Activated naive CD4-positive, alpha-beta T cell treated with anti-CD3 and anti-CD28 coated beads, Interleukin-2, amount 10 ng/mL, durations not matched to agents 7 days and 5 days (primary cell): ENCODE data around the gene ENDOU.

ENCODE experiments used
- CTCF ChIA-PET: fragments of 350-600 bp; sonication (Branson Sonifier 250); formaldehyde crosslinking; loops from one replicate; lab custom pipeline; 2021; ENCODE audit warnings: antibody characterized with exemption; lab: Charles Lee
- DNase-seq: peaks from one replicate; pipeline ENCODE4 v3.0.0-alpha.2; 2020
- H3K27ac Mint-ChIP-seq: one replicate; pipeline ENCODE4 v1.8.0; 2021; ENCODE audit warnings: mild to moderate bottlenecking, moderate library complexity, mixed read lengths
- H3K27me3 Mint-ChIP-seq: one replicate; pipeline ENCODE4 v1.8.0; 2021; ENCODE audit warnings: mild to moderate bottlenecking, mixed read lengths
- H3K36me3 Mint-ChIP-seq: one replicate; pipeline ENCODE4 v1.8.0; 2021; ENCODE audit warnings: mixed read lengths
- H3K4me1 Mint-ChIP-seq: one replicate; pipeline ENCODE4 v1.8.0; 2021; ENCODE audit warnings: mixed read lengths
- H3K4me3 Mint-ChIP-seq: one replicate; pipeline ENCODE4 v1.8.0; 2021; ENCODE audit warnings: mild to moderate bottlenecking, moderate library complexity, mixed read lengths
- H3K9me3 Mint-ChIP-seq: one replicate; pipeline ENCODE4 v1.8.0; 2021; ENCODE audit warnings: mixed read lengths

ENDOU gene

DNA sequence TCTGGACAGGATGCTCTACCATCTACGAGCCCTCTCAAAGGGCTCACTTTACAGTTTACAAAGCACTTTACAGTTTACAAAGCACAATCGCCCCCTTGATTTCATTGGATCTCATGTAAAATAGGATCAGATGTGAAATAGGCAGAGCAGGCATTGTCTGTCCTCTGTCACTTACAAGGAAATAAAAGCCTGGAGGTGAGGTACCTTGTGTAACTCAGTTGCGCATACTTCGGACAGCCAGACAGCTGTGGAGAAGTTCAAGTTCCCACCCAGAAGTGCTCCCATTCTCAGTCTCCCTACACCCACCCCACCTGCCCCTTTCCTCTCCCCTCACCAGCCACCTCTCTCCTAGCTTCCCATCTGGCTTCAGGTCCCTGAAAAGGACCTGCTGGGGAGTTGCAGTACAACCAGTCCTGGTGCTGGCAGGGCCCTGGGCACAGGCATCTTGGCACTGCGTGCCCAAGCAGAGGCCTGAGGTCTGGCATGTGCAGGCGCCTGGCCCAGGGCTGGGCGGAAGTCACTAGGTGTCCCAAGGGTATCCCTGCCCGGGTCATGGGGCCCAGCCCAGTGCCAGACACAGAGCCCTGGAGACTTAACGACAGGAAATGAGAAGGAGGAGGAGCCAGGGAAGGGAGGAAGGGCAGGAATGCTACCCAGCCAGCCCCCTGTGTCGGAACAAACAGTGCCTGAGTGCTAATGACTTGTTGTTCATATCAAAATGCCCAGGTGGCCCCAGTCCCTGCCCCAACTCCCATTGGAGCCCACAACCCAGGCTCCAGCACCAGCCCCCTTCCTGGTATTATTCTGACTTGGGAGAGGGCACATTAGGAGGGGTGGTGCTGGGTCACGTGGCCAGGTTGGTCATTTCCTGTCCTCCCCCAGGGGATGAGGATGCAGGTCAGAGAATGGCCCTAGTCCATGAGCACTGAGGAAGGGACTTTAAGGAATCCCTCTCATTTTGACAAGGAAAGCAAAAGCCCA is 28.0 kb upstream of the ENDOU start:
- H3K27me3 Mint-ChIP-seq: peaks cover 59% of the 10 kb centered on the region

DNA sequence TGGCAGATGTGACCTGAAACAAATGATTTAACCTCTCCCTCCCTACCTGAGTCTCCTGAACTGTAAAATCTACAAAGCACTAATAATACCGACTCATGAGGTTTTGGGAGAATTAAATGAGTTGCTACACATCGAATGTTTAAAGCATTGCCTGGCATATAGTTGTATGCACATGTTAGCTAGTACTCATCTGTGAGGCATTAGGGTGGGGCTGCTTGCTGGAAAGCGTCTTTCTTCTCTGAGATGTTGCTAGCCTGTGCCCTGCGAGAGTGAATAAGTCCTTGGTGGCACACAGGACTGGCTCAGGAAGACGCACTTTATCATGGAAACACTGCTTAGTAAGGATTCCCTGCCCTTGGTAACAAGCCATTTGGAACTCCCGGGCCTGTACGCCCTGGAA is 27.3 kb upstream of the ENDOU start:
- Mint-ChIP-seq H3K36me3 (no peaks in the 10 kb centered on the region), H3K9me3 (no peaks in the 10 kb centered on the region), H3K27me3 (peaks cover 54% of the 10 kb centered on the region), H3K4me1 (peaks cover 14% of the 10 kb centered on the region), H3K27ac (no peak overlapping the region), H3K4me3 (no peak overlapping the region)
- CTCF ChIA-PET: interaction anchor here (0.6 to 11.1 kb wide), 3 partner anchors 8 to 86 kb away, joined by 3 to 207 read pairs (median 4); no protein-coding TSS in a partner anchor
- no peak for DNase-seq

More for the DNA sequence above, 28.0 kb upstream of the ENDOU start:
- Mint-ChIP-seq H3K4me3 (no peak overlapping the region), H3K4me1 (peaks cover 16% of the 10 kb centered on the region), H3K36me3 (no peaks in the 10 kb centered on the region), H3K9me3 (no peaks in the 10 kb centered on the region), H3K27ac (no peak overlapping the region)
- DNase-seq: no peak
- CTCF ChIA-PET: interaction anchor here (0.7 to 11.1 kb wide), 5 partner anchors 9 to 85 kb away, joined by 3 to 207 read pairs (median 22); no protein-coding TSS in a partner anchor

DNA sequence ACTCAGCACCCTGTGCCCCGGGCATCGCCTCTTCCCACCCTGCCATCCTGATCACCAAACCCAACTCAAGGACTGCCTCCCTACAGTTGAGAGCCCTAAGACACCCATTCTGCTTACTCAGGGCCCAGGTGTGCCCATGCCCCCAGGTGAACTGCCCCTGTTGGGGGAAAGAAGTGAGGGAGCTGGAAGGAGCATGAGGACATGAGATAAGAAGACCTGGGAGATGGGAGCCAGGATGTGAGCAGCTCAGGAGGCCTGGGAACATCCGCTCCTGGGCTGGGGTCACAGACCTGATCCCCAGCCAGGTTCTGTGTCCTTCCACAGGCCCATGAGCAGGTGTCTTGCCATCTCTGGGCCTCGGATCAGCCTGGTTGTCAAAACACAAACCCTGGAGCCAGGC is 26.8 kb upstream of the ENDOU start:
- Mint-ChIP-seq H3K27ac (no peak overlapping the region), H3K36me3 (no peaks in the 10 kb centered on the region), H3K9me3 (no peaks in the 10 kb centered on the region), H3K4me3 (no peak overlapping the region), H3K27me3 (peaks cover 50% of the 10 kb centered on the region), H3K4me1 (peaks cover 14% of the 10 kb centered on the region)
- CTCF ChIA-PET: interaction anchor here (0.6 to 11.1 kb wide), 2 partner anchors 7 to 14 kb away, joined by 3 to 207 read pairs; no protein-coding TSS in a partner anchor
- no peak for DNase-seq

DNA sequence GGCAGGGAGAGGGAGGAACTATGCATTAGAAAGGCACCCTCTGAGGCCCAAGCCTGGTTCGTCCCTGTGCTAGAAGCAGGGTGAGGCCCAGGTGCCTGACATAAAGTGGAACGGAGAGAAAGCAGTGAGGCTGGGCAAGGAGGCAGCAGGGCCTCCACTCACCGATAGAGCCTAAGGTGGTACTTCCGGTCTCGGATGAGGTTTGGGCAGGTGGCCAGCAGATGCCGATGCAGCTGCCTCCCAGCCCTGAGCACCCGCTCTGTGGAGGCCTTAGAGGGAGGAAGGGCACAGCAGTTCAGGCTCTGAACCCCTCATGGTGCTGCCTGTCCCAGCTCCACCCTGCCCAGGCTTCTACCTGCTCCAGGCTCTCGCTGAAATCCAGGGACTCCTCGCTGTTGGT is 26.3 kb upstream of the ENDOU start:
- no peak overlapping the region for H3K27ac Mint-ChIP-seq
- peaks cover 14% of the 10 kb centered on the region for H3K4me1 Mint-ChIP-seq
- no peaks in the 10 kb centered on the region for H3K36me3 Mint-ChIP-seq
- no peaks in the 10 kb centered on the region for H3K9me3 Mint-ChIP-seq
- peaks cover 49% of the 10 kb centered on the region for H3K27me3 Mint-ChIP-seq
- H3K4me3 Mint-ChIP-seq: no peak overlapping the region
- DNase-seq: no peak
- CTCF ChIA-PET: interaction anchor here (0.7 to 11.1 kb wide), 3 partner anchors 7 to 16 kb away, joined by 4 to 207 read pairs (median 4); no protein-coding TSS in a partner anchor

DNA sequence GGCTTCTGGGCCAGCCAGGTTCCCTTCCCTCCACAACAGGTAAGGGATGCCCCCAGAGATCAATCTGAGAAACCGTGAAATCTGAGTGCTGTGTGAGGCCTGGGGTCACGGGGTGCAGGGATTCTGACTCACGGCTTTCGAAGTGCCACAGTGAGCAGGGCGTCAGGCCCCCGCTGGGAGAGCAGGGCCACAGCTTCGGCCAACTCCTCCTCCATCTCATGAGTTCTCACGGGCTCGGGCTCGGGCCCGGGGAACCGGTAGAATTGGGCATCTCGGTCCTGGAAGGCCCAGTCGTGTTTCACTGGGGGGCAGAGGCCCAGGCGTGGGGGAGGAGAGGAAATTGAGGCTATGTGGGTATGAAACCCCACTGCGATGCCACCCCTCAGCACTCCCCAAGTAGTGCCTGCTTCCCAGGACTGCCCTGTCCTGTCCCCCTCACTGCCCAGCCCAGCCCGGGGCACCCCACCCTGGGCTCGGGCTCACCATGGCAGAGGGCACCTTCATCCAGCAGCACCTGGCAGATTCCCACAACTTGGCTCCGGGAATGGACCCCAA is 25.7 kb upstream of the ENDOU start:
- H3K4me1 Mint-ChIP-seq: peaks cover 12% of the 10 kb centered on the region
- H3K27ac Mint-ChIP-seq: no peak overlapping the region
- H3K4me3 Mint-ChIP-seq: no peak overlapping the region
- H3K27me3 Mint-ChIP-seq: peaks cover 50% of the 10 kb centered on the region
- DNase-seq: no peak
- H3K9me3 Mint-ChIP-seq: no peaks in the 10 kb centered on the region
- H3K36me3 Mint-ChIP-seq: no peaks in the 10 kb centered on the region
- CTCF ChIA-PET: interaction anchor here (0.7 to 11.1 kb wide), 4 partner anchors 6 to 17 kb away, joined by 3 to 207 read pairs (median 4); no protein-coding TSS in a partner anchor

DNA sequence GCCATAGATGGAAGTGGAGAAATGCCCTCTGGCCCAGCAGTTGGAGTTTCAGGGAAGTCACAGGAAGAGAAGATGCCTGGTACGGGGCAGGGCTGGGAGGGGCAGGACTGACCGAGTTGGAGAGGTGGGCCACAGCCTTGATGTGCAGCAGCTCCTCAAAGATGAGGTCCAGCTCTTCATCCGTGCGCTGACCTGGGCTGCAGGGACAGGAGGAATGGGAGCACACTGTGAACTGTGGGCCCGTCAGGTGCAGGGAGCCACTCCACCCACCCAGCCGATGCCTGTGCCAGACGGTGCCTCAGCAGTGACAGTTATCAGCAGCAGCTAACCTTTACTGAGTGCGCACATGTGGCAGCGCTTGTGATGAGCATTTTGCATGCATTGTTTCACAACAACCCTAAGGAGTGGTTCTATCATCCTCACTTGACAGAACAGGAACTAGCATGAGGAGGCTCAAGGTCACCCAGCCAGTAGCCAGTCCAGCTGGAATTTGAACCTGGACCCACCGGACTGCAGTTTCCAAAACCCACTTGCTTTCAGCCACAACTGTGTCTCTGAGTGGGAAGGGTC is 25.0 kb upstream of the ENDOU start:
- CTCF ChIA-PET: interaction anchor here (0.8 to 11.1 kb wide), 2 partner anchors 6 to 17 kb away, joined by 3 to 207 read pairs; no protein-coding TSS in a partner anchor
- no peak for DNase-seq

DNA sequence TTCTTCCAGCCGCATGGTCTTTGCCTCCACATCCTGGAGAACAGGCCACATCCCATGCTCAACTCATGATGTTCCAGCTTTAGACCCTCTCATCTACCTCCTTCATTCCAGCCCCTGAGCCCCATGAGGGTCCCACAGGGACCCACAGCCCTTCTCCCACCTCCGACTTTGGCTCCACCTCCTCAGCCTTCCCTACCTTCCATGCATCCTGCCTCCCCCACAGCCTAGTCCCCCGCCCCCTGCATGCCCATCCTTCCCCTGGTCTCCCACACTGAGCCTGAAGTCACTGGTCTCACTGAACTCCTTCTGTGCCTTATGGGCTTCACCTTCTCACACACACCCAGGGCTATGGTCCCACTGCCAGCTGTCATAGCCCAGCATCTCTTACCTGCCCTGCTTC is 23.6 kb upstream of the ENDOU start:
- Mint-ChIP-seq H3K4me1 (no peaks in the 10 kb centered on the region), H3K9me3 (no peaks in the 10 kb centered on the region), H3K36me3 (no peaks in the 10 kb centered on the region), H3K4me3 (no peak overlapping the region), H3K27me3 (peaks cover 63% of the 10 kb centered on the region), H3K27ac (no peak overlapping the region)
- no peak for DNase-seq
- CTCF ChIA-PET: interaction anchor here (9.8 to 14.2 kb wide), 3 partner anchors 7 to 90 kb away, joined by 207 to 597 read pairs (median 544); partner anchors contain the start of genes RAPGEF3 and SLC48A1

More for the DNA sequence above, 25.0 kb upstream of the ENDOU start:
- peaks cover 50% of the 10 kb centered on the region for H3K27me3 Mint-ChIP-seq
- no peak overlapping the region for H3K27ac Mint-ChIP-seq
- no peaks in the 10 kb centered on the region for H3K36me3 Mint-ChIP-seq
- H3K4me3 Mint-ChIP-seq: no peak overlapping the region
- H3K9me3 Mint-ChIP-seq: no peaks in the 10 kb centered on the region
- peaks cover 6% of the 10 kb centered on the region for H3K4me1 Mint-ChIP-seq

DNA sequence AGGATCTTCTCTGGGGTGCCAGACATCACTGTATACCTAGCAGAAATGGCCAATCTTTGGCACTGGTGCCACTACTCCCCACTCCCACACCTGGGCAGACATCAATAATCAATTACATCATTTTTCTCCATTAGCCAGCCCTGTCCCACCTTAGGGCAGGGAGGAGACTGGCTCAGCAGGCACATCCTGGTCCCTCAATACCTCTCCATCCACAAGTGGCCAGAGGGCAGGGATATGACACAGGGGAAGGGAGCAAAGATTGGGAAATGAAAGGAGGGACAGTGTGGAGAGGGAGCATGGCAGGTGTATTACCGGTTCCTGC is 23.2 kb upstream of the ENDOU start:
- Mint-ChIP-seq H3K27me3 (peaks cover 67% of the 10 kb centered on the region), H3K4me1 (no peaks in the 10 kb centered on the region), H3K27ac (no peak overlapping the region), H3K36me3 (no peaks in the 10 kb centered on the region), H3K9me3 (no peaks in the 10 kb centered on the region), H3K4me3 (no peak overlapping the region)
- DNase-seq: no peak
- CTCF ChIA-PET: interaction anchor here (9.8 to 14.2 kb wide), 3 partner anchors 7 to 90 kb away, joined by 207 to 597 read pairs (median 544); partner anchors contain the start of genes RAPGEF3 and SLC48A1

DNA sequence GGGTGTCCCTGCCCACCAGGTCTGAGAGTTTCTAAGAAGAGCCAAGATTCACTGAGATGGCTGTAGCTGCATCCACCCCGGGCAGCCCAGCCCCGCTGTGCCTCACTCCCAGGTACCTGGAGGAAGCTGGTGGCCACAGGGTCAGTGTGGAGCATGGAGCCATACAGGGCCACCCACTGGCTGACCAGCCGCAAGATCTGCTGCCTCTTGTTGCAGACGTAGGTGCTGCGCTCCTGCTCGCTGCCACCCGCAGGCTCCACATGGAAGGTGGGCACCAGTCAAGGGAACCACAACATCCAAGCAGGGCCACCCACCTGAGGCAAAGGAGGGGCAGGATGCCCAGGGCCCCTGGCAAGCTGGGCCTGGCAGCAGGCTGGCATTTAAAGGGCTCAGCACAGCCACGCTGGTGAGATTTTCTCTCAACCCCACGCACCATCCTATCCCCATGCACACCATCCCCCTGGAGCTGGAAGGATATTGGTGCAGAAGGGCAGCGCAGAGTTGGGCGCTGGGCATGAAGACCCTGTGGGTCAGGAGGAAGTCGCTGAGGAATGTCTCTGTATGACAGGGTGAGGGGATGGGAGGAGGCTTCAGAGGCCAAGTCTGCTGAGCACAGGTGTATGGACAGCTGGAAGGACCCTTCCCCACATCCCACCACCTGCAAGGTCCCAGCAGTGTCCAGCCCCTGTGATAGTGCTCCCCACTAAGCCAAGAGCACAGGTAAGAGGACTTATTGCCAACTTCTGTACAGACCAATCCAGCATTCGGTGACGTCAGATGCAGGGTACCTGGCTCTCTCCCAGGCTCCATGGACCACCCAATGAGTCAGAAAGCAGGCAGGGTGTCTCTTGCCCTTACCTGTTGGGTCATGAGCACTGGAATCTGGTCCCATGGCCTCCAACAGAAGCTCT is 22.6 kb upstream of the ENDOU start:
- H3K9me3 Mint-ChIP-seq: no peaks in the 10 kb centered on the region
- no peaks in the 10 kb centered on the region for H3K36me3 Mint-ChIP-seq
- no peak overlapping the region for H3K27ac Mint-ChIP-seq
- no peak overlapping the region for H3K4me3 Mint-ChIP-seq
- H3K4me1 Mint-ChIP-seq: no peaks in the 10 kb centered on the region
- no peak for DNase-seq
- peaks cover 72% of the 10 kb centered on the region for H3K27me3 Mint-ChIP-seq
- CTCF ChIA-PET: interaction anchor here (1.4 to 14.2 kb wide), 4 partner anchors 8 to 91 kb away, joined by 4 to 597 read pairs (median 376); partner anchors contain the start of genes RAPGEF3 and SLC48A1

DNA sequence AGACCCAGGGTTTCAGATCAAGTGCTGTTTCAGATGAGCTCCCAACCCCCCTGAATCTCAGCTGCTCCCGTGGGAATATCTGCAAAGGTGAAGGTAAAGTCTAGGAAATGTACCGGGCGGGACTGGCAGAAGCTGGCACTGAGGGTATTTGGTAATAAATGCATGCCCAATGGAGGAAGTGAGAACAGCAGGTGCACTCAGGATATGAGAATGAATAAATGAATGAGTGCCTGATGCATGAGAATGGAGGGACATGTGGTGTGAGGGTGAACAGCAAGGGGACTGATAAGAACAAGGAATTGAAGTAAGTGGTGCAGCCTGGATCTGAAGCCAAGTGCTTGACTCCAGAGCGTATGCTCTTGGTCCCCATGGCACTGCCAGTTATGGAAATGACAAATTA is 21.8 kb upstream of the ENDOU start:
- Mint-ChIP-seq H3K4me3 (no peak overlapping the region), H3K27ac (no peak overlapping the region), H3K36me3 (no peaks in the 10 kb centered on the region), H3K4me1 (no peaks in the 10 kb centered on the region), H3K9me3 (no peaks in the 10 kb centered on the region), H3K27me3 (peaks cover 70% of the 10 kb centered on the region)
- DNase-seq: no peak
- CTCF ChIA-PET: interaction anchor here (1.4 to 14.2 kb wide), 4 partner anchors 8 to 92 kb away, joined by 4 to 597 read pairs (median 376); partner anchors contain the start of genes RAPGEF3 and SLC48A1

DNA sequence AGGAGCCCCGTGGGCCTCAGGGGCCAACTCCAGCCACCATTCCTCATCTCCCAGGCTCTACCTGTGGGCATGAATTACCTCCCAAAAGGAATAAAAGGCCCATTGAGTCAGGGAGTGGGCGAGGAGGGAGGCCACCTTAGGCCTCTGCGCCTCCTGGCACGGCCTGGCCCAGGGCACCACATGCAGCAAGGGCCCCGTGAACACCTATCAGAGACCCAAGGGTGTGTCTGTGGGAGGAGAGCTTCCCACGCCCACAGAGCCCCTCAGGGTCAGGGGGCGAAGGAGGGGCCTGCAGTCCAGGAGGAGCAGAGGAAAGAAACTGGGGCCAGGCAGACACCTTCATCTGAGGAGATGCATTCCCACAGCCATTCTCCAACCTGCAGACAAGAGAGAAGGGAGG is 21.2 kb upstream of the ENDOU start:
- Mint-ChIP-seq H3K27ac (no peak overlapping the region), H3K27me3 (peaks cover 67% of the 10 kb centered on the region), H3K4me3 (no peak overlapping the region), H3K9me3 (no peaks in the 10 kb centered on the region), H3K36me3 (no peaks in the 10 kb centered on the region), H3K4me1 (peaks cover 4% of the 10 kb centered on the region)
- DNase-seq: no peak
- CTCF ChIA-PET: interaction anchor here (9.8 to 14.2 kb wide), 3 partner anchors 9 to 92 kb away, joined by 207 to 597 read pairs (median 544); partner anchors contain the start of genes RAPGEF3 and SLC48A1

DNA sequence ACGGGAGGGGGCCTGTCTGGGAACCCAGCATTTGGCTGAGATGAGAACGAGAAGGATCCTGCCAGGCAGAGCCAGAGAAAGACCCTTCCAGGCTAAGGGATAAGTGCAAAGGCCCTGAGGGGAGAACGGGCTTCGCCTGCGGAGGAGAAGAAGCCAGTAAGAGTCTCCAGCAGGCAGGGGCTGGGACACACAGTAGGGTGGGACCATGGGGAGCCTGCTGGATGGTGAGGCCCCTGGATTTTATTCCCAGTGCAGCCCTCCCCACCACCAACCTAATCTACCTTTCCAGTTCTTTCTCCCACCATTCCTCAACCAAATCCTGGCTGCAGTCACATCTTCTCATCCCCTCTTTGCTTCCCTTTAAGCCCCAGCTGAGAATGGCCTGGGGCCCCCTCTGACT is 20.8 kb upstream of the ENDOU start:
- peaks cover 67% of the 10 kb centered on the region for H3K27me3 Mint-ChIP-seq
- DNase-seq: no peak
- no peak overlapping the region for H3K4me3 Mint-ChIP-seq
- peaks cover 8% of the 10 kb centered on the region for H3K4me1 Mint-ChIP-seq
- H3K27ac Mint-ChIP-seq: no peak overlapping the region
- H3K36me3 Mint-ChIP-seq: no peaks in the 10 kb centered on the region
- CTCF ChIA-PET: interaction anchor here (5.9 to 14.2 kb wide), 4 partner anchors 9 to 93 kb away, joined by 76 to 597 read pairs (median 376); partner anchors contain the start of genes RAPGEF3 and SLC48A1
- no peaks in the 10 kb centered on the region for H3K9me3 Mint-ChIP-seq
